NCI-H345 treated with DMSO at 0.1 percent for 48 hours (cell line): ENCODE results near the gene TMEM200C.

ENCODE experiments used
- DNase-seq: peaks from one replicate; lab custom pipeline; 2025; ENCODE audit not compliant: unreplicated experiment; lab: John Stamatoyannopoulos, UW

The TMEM200C gene

GRCh38 chr18:5895299-5895875, at the start of gene TMEM200C:
Gene TMEM200C, minus strand, starts transcription at chr18:5895522. Its CDS starts 3,459 bp downstream, at chr18:5892063.
- DNase-seq = no peak

- no peak for DNase-seq
Observed at GRCh38 chr18:5944448-5944847, 49.1 kb upstream of the TMEM200C start.

DNA sequence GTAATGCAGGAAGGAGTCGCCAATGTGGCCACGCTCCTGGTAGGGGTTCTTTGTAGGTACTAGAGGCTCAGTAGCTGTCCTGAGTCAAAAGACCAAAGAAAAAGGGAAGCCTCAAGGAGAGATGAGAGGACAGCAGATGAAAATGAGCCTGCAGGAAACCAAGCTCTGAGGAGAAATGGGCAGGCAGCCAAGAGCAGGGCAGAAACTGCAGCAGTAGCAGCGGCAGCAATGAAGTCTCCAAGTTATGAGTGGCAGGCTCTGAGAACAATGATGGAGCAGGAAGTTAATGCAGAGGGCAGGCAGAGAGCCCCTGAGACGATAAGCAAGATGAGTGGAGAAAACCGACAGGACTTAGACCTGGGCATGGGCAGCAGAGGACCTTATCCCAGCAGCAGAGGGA, 48.2 kb upstream of the TMEM200C start:
- DNase-seq = peak; percentile 8

- no peak for DNase-seq
Observed at GRCh38 chr18:5942591-5942990, 47.3 kb upstream of the TMEM200C start.

DNA sequence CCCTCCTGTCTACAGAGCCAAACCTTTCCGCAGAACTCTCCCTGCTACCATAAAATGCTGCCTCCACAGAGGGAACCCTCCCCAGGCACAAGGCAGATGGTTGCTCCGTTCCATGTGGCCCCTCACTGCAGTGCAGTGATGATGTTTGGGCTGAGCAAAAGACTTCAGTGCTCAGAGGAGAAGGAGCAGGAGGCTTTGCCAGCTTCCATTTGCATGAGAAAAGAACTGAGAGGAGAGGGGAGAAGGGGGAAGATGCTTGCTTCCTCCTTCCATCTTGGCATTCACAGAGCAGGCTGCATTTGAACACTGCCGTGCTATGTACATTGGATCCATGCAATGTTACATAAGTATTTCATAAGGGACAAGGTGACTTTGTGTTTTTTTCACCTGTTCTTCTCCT, 46.6 kb upstream of the TMEM200C start:
- DNase-seq = no peak

DNA sequence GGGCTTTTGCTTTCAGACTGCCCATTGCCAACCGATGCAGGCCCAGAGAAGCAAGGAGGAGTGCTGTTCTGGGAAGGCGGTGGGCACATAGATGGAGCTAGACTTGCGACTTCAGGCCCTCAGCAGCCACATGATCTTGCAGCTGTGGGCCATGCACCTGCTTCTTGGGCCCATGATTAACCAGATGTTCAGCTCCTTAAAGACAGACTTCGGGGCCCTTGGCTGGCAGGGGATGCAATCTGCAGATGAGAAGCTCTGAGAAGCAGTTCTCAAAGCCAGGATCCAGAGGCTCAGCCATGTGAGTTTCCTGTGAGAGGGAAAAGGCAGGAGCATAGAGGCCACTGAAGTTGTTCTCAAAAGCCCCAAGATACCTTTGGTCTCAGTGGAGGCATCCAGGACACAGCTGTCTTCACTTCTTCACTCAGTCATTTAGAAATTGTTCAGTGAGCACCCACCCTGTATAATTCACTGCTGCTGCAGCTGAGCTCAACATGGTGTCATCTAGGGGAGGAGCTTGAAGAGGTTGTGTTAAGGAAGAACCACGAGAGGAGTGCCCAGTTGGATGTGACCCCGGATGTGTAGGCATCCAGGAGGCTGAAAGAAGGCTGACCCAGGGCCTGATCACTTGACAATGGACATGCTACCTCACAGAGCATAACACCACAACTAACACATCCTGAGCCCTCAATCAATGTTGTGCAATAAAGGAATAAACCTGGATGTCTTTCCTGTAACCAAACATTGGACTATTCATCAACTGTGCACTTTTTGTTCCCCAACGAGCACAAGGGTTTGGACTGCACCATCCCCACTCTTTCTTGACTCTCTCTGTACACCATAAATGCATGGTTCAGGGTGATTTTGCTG, 44.7 kb upstream of the TMEM200C start:
- DNase-seq = no peak

DNA sequence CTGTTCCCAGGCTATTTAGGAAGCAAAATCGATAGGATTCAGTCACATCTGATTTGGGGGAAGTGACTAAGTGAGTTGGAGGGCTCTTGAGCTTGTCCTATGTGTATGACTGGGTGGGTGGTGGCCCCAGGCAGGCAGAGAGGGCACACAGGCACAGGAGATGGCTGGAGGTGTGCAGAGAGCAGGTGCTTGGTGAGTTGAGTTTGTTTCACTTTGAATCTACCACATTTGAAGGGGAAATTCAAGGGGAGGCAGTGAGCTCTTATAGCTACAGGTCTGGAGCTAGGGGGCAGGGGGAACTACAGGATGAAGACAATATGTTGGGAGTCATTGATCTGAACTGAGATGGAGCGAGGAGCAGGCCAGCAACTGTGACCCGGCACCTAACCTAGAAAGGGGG, 42.5 kb upstream of the TMEM200C start:
- no peak for DNase-seq

DNA sequence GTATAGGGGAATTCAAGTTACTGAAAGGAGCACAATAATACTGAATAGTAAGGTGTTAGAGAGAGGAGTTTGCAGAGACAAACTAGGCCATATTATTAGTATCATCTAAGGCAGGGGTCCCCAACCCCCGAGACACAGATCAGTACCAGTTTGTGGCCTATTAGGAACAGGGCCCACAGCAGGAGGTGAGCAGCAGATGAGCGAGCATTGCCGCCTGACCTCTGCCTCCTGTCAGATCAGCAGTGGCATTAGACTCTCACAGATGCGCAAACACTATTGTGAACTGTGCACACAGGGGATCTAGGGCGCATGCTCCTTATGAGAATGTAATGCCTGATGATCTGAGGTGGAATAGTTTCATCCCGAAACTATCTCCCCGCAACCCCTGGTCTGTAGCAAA, 41.8 kb upstream of the TMEM200C start:
- no peak for DNase-seq

DNA sequence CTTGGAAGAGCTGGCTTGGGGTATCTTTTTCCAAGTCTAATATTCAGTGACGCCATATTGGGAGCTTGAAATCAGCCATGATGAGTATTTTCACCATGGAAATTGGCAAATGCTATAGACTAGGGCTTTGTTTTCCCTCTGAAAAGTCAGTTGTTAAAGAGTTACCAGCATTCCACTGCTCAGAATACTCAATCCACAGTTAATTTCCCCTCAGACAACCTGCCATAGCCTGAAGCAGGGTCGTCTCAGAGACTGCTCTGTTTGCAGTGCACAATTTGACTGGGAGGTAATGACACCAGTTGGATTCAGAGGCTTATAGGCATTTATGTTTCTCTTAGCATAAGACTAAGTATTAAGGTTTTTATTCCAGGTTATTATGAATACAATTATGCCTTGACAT, 35.5 kb upstream of the TMEM200C start:
- DNase-seq = no peak

DNA sequence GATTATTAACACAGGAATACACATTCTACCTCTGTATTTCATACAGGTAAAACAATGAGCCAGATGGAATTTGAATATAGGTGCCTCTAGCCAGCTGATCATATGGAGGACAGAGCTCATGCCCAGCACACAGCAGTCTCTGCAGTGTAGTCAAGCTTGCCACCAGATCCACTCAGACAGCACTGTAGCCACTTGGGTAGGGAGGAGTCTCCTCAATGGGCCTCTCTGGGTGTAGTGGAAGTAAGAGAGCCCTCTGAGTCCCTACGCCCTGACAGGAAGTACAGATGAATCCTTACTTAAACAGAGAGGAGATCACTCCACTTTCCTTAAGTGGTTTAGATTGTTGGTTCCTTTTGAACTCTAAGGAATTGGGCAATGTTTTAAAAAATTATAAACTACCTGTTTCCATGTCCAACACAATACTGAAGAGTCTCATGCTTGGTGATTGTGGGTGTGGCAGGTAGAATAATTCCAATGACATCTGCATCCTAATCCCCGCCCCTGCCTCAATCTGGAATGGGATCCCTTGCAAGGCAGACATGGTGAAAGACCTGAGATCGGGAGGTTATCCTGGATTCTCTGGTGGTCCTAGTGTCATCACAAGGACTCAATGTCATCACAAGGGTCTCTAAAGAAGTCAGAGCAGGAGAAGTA, 23.0 kb upstream of the TMEM200C start:
- no peak for DNase-seq

DNA sequence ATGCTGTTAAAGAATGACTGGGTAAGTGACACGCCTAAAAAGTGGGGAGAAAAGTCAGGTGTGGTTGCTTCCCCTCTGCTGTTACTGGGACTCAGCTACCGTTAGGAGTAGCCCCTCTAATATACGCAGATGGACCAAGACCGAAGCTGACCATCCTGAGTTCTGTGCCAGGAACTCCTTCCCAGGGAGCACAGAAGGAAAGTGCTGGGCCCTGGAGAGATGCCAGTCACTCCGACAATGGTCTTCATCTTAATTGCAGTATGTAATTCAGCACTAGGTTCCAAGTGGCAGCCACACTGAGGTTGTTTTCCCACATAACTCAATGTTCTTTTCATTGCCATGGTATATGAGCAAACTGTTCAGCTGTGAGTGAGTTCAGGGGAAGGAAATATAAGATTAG, 19.6 kb upstream of the TMEM200C start:
- no peak for DNase-seq

- no peak for DNase-seq
Observed at GRCh38 chr18:5914016-5914415, 18.7 kb upstream of the TMEM200C start.

DNA sequence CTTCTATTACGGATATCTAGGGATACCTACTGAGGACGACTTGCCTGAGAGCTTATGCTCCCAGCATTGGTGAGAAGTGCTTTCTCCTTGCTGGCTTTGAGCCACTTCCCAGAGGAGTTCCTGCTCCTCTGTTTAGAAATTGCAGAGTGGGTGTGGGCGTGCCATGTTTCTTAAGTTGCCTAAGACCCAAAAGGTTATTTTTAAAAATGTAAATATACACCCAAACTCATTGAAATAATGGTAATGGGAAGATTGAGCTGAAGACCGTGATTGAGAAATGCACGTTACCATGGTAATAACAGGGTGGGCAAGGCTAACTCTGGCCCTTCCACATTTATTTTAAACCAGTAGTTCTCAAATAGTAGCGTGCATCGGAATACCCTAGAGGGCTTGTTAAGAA, 17.2 kb upstream of the TMEM200C start:
- no peak for DNase-seq

GRCh38 chr18:5909125-5909524, 13.8 kb upstream of the TMEM200C start:
- no peak for DNase-seq

GRCh38 chr18:5903386-5903785, 8.1 kb upstream of the TMEM200C start:
- no peak for DNase-seq

DNA sequence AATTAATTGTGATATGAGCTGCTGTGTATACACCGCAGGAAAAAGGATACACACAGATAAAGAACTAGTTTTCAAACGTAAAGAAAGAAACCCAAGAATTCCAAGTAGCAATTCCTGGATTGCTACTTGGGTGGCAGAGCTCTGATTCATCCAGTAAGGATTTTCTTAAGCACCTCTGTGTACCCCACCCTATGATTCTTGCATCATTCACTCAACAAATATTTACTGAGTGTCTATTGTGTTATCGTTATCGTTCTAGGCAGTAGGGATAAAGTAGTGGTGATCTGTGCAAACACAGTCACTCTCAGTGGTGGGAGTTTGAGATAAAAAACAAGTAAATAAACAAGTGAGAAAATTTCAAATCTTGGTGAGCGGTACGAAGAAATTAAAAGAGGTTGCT, 4.9 kb upstream of the TMEM200C start:
- DNase-seq = no peak

DNA sequence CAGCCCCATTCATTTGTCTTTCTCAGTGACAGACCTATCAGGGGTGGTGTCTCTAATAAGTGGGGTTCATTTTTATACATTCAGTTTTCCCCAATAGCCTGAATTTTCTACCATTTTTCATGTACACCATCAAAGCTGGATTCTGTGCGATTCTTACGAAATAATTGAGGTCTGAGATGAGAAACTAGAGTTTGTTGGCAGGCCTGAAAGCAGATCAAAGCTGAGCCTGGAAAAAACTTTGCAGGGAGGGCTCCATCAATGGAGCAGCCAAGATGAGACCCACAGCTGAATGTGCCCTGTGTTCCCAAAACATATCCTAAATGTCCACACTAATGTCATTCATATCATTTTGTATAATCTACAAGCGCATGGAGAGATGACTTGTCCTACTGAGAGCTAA, 4.5 kb upstream of the TMEM200C start:
- no peak for DNase-seq

DNA sequence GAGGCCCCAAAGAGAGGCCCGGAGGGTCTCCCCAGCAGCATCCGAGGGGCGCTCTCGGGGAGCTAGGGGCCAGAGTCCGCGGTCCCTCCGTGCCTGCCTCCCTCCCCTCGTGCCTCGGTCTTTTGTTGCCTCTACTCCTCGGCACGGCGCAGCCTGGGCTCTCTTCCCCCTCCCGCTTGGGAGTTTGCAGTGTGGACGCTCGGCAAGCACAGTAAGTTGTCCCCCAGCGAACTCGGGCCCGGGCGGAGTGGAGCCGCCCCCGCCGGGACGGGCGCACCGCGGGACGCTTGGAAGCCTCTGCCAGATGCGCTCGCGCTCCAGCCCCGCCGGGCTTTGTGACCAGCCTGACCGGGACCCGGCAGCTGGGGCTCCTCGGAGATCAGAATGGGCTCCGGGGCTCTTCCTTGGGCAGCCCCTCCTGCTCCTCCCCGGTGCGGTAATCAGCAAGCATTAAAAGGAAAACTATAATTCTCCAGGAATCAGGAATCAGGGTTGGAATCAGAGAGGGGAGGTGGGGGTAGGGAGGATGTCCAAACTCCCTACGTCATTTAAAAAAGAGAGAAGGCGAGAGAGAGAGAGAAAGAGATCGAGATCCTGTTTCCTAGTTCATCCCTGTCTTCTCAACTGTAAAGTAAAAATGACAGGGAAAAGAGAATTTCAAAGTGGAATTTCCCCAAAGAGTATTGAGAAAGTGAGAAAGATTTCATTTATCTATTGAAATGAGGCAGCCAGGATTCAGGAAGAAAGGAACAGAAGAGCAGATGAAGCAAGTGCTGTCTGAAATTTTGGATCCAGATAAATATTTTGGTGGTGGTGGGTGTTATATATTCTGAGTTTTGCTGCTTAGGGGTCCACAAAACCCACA, 786 bp upstream of the TMEM200C start:
- DNase-seq = peak; percentile 49

DNA sequence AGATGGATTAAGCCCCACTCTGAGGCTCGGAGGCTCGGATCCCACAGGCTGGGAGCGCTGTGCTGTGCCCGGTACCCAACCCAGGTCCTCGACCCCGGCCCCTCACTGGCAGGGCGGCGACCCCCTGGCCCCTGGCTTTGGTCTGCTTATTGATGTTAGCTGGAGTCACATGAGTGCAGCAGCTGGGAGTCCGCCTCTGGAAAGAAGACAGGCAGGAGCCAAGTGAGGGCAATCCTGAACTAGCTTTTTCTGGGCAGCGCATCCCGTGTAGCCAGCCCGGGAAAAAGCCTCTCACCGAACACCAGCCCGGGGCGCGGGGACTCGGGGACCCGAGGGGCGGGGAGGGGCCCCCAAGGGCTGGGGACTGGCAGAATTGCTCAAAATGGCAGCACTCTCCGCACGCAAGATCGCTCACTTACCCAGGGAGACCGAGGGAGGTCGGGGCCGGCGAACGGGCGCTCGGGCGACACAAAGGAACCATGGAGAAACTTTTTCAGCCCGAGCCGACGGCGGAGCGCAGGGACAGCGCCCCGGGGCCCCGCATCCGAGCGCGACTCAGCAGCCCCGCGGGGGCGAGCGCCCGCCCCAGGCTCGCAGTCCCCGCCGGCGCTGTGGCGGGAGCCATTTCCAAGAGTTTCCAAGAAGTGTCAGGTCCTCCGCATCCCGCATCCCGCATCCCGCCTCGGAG, 567 bp downstream of the TMEM200C start:
- DNase-seq = peak; percentile 33

GRCh38 chr18:5893956-5894610, 1.2 kb downstream of the TMEM200C start:
- no peak for DNase-seq
